ENCODE measurements around the gene DSCAML1.

GRCh38 chr11:117606211-117606610 lies 190.8 kb downstream of the DSCAML1 start:
- TF ChIP-seq EZH2phosphoT487 (IDR thresholded peaks at IDR 0.05; ENCODE audit: borderline replicate concordance) = no peak
- no peak for TF ChIP-seq POLR2A (IDR thresholded peaks at IDR 0.05; ENCODE audit: borderline replicate concordance, extremely low read depth, insufficient read depth, insufficient read length)
- no peak for TF ChIP-seq CTCF (IDR thresholded peaks at IDR 0.05 in 2 of 3, conservative IDR thresholded peaks at IDR 0.05 in 1 of 3; ENCODE audit: borderline replicate concordance in 1 of 3, insufficient read depth in 1 of 3, low read depth in 2 of 3, low read length in 2 of 3)
- TF ChIP-seq YY1 (IDR thresholded peaks at IDR 0.05; ENCODE audit: extremely low read depth, insufficient replicate concordance, low read depth, low read length) = no peak
- TF ChIP-seq EGR1 (IDR thresholded peaks at IDR 0.05; ENCODE audit: low read depth) = no peak
- no peak for TF ChIP-seq SRF (IDR thresholded peaks at IDR 0.05; ENCODE audit: low read depth)
- no peak for TF ChIP-seq FOSL1 (IDR thresholded peaks at IDR 0.05; ENCODE audit: low read depth)
- no peak for TF ChIP-seq EZH2 (IDR thresholded peaks at IDR 0.05)
- no peak for TF ChIP-seq MAX (IDR thresholded peaks at IDR 0.05)
- TF ChIP-seq POLR2AphosphoS5 (IDR thresholded peaks at IDR 0.05; ENCODE audit: low read depth, low read length) = no peak
- TF ChIP-seq ZBTB33 (IDR thresholded peaks at IDR 0.05; ENCODE audit: extremely low read depth, insufficient replicate concordance, low read length) = no peak
- TF ChIP-seq ELF1 (IDR thresholded peaks at IDR 0.05; ENCODE audit: borderline replicate concordance, low read depth) = no peak
- no peak for TF ChIP-seq REST (IDR thresholded peaks at IDR 0.05; ENCODE audit: low read depth)
- no peak for TF ChIP-seq RAD21 (IDR thresholded peaks at IDR 0.05; ENCODE audit: low read depth)

Data from HCT116 (cell line).